GM19468 (cell line): Measurements from ENCODE around the gene PRDM2.
"Not testable (repeated sequence)": the region's sequence is repeated elsewhere in the genome, so short reads cannot be mapped to it uniquely, and the experiment has no call there.

Experiments
- ATAC-seq: cut with Tn5 transposase; IDR thresholded peaks from one replicate; pipeline ENCODE4 v1.9.1; 2021; ENCODE audit warnings: mild to moderate bottlenecking, moderate library complexity, moderate number of reproducible peaks; ENCODE audit not compliant: unreplicated experiment; ENCODE audit errors: extremely low read depth

The PRDM2 gene

GRCh38 chr1:13694886-13695684 lies 4.9 kb upstream of the PRDM2 start:
- ATAC-seq = no peak

- no peak for ATAC-seq
Observed at GRCh38 chr1:13697738-13698137, 2.2 kb upstream of the PRDM2 start.

DNA sequence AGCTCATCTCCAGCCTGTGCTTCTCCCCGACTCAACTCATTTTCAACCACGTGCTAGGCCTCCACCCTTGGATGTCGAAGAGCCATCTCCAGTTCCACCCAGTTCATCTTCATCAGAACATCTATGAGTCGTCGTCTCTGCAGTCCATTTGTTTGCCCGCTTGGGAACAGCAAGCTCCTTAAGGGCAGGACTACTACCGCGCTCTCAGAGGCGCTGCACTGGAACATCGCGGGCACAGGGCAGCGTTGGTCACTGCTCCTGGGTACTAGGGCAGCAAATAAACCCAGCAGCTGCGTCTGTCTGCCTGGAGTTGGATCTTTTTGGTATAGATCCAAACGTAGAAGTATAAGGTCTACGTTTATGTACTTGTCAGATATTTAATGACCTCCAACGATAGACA lies 478 bp upstream of the PRDM2 start:
- ATAC-seq = no peak

DNA sequence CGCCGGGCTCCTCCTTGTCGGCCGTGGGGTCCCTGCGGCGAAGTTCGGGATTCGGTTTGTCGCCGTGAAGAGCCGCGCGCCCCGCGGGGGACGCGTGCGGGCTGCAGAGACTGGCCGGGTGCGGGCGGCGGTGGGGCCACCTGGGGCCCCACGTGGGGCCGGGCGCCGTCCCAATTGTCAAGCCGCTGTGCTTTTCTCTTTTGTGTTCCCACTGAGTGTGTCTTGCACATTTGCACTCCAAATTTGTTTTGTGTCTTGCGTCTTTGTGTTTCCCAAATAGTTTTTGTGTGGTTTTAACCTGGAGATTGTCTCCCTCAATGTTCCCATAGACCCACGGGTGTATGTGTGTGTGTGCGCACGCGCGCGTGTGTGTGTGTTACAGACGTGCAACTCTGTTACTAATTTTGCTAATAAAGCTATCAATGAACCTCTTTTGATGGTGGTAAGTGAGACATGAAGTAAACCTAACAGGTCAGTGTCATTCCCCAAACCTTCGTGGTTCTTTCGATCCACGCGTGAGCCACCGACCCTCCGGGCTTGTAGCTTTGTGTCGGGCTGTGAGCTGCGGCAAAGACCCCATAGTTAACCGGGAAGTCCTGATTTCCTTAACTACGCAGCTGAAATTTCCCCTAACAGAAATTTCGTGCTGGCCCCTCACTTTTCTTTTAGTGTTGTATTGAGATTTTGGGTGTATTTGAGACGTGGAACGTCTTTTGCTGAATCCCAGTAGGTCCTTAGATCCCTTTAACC lies 708 bp downstream of the PRDM2 start:
- ATAC-seq = peak; percentile 5

GRCh38 chr1:13701271-13701640 lies 1.3 kb downstream of the PRDM2 start:
- no peak for ATAC-seq

GRCh38 chr1:13702425-13703127 lies 2.6 kb downstream of the PRDM2 start:
- ATAC-seq = peak; percentile 81

- peak; percentile 1 for ATAC-seq
Observed at GRCh38 chr1:13703128-13703513, 3.1 kb downstream of the PRDM2 start.

DNA sequence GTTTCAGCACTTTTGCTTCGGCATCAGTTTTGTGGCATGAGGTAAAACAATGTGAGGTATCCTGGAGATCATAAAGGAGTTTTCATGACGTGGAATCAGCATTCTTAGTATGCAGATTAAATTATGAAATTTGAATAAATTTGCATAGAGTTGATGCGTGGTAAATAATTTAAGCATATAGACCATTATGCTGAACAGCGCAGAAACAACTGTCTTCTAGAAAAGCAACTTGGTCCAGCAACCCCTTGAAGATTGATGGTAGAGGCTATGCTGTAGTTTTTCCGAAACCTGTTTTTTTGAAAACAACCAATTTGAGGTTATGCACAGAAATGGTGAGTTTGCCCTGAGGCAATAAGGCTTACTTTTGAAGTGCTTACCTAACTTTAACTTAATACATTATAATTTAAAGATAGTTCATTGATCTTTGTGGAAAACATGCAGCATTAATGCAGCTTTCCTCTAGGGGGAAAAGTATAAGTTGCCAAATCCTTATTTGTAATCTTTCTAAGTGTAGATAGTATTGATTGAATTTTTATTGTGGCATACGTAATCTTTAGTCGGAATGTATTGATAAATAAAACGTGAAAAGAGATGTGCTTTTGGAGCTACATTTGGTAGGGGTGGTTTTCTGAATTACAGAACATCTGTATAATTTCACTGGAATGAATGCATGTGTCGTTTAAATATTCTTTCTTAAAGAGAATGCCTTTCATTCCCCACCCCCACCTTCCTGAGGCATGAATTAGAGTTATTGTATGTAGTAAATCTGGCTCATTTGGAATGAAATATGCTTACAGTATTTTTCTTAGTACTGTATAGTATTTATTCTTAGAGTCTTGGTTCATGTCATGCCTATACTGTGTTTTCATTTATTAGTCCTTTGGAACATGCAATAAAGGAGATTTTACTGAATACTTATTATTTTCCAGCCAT lies 3.8 kb downstream of the PRDM2 start:
- no peak for ATAC-seq

- ATAC-seq = no peak
Observed at GRCh38 chr1:13706046-13706445, 6.1 kb downstream of the PRDM2 start.

- no peak for ATAC-seq
Observed at GRCh38 chr1:13707164-13707563, 7.2 kb downstream of the PRDM2 start.

DNA sequence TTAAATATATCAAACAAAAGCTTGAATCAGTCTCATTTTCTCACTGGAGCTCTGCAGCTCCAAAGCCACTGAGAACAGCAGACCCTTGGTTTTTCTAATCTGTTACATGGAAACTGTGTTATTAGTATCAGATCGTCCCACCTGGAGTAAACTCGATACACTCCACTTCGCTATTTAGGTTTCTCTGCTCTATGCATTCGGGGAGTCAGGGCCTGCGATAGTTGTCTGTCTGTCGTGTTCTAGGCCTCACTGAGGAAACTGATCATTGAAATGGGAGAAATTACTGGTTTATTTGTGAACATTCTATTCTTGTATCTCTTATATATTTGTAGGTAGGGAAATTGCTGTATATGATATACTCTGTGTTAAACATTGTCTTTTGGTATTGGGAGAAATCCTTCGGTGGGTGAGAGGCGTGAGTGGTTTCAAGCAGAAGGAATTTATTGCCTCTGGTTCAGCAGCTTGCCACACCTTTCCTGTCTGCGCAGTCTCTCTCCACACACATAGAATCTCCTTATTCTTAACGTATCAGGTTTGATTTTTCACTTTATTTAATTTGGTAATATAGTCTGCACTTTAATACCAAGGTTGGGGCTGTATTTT lies 8.5 kb downstream of the PRDM2 start:
- no peak for ATAC-seq

- no peak for ATAC-seq
Observed at GRCh38 chr1:13710086-13710485, 10.1 kb downstream of the PRDM2 start.

- no peak for ATAC-seq
Observed at GRCh38 chr1:13714851-13715250, 14.9 kb downstream of the PRDM2 start.

GRCh38 chr1:13715616-13716287 lies 15.8 kb downstream of the PRDM2 start:
- not testable (repeated sequence) for ATAC-seq

DNA sequence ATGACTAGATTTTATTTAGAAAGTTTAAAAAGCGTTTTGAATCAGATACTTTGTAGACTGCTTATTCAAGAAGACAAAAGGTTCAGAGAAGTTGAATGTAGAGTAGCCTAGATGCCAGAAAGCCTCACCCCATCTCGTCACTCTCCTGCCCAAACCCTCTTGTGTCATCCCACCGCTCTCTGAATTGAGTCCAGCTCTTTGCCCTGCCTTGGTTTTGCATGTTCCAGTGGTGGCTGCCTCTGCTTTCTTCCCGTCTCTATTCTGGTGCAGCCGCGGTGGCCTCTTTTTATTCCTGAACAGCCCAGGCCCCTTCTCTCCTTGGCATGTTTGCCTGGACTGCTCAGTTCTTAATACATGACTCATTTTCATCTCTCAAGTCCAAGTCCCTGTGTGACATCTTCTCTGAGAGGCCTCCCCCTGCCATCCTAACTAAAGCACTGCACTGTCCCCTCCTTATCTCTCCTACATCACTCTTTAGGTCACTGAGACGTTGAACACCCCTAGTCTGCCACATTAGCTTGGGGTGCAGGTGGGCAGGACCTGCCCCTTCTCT lies 22.9 kb downstream of the PRDM2 start:
- no peak for ATAC-seq

- ATAC-seq = no peak
Observed at GRCh38 chr1:13723810-13724209, 23.8 kb downstream of the PRDM2 start.

GRCh38 chr1:13725714-13726175 lies 25.8 kb downstream of the PRDM2 start:
- no peak for ATAC-seq

DNA sequence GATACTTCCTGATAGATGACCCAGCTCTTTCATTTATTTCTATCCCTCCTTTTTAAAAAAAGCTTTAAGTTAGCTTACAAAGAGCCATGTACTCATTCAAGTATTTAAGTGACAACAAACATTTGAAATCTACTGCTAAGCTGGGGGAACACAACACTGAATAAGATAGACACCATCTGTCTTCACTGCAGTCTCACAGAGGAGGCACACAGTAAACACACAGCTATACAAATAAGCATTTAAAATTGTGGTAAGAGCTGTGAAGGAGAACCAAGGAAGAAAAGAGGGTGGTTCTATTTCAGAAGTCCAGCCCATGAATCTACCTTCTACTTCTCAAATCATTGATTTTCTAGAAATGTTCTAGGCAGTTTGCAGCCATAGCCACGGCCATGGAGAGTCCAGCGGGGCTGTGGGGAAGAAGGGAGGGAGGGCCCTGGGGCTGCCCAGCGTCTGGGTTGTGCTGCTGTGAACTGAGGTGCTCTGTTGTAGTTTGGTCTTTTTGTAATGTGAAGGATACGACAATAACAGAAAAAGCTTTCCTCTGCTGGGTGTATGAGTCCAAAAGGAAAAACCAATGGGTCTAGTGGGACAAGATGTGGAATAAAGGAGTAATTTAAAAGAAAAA lies 28.2 kb downstream of the PRDM2 start:
- no peak for ATAC-seq
